HG03139 (cell line): ENCODE data around the gene ARL14.
"Not testable (repeated sequence)": the region's sequence is repeated elsewhere in the genome, so short reads cannot be mapped to it uniquely, and the experiment has no call there.

Experiments
- ATAC-seq: cut with Tn5 transposase; IDR thresholded peaks from one replicate; pipeline ENCODE4 v1.9.1; 2021; ENCODE audit not compliant: unreplicated experiment

ARL14 gene

GRCh38 chr3:160675566-160676124 is 1.3 kb upstream of the ARL14 start:
- ATAC-seq = no peak

- no peak for ATAC-seq
These were observed 510 bp downstream of the ARL14 start for GRCh38 chr3:160677459-160677881.

- ATAC-seq = no peak
These were observed 1.4 kb downstream of the ARL14 start for GRCh38 chr3:160678292-160678842.

- no peak for ATAC-seq
These were observed 7.4 kb downstream of the ARL14 start for GRCh38 chr3:160684368-160684740.

GRCh38 chr3:160685144-160685766 is 8.3 kb downstream of the ARL14 start:
- no peak for ATAC-seq

- ATAC-seq = no peak
These were observed 10.1 kb downstream of the ARL14 start for GRCh38 chr3:160686955-160687535.

- no peak for ATAC-seq
These were observed 14.2 kb downstream of the ARL14 start for GRCh38 chr3:160691151-160691550.

GRCh38 chr3:160691962-160692361 is 15.0 kb downstream of the ARL14 start:
- ATAC-seq = no peak

- no peak for ATAC-seq
These were observed 16.2 kb downstream of the ARL14 start for GRCh38 chr3:160693191-160693590.

GRCh38 chr3:160694345-160694744 is 17.4 kb downstream of the ARL14 start:
- ATAC-seq = no peak

- ATAC-seq = no peak
These were observed 18.0 kb downstream of the ARL14 start for GRCh38 chr3:160695003-160695402.

- ATAC-seq = no peak
These were observed 19.0 kb downstream of the ARL14 start for GRCh38 chr3:160695915-160696327.

- no peak for ATAC-seq
These were observed 20.8 kb downstream of the ARL14 start for GRCh38 chr3:160697637-160698380.

- no peak for ATAC-seq
These were observed 21.7 kb downstream of the ARL14 start for GRCh38 chr3:160698599-160699195.

GRCh38 chr3:160701490-160701889 is 24.5 kb downstream of the ARL14 start:
- no peak for ATAC-seq

- no peak for ATAC-seq
These were observed 25.3 kb downstream of the ARL14 start for GRCh38 chr3:160702290-160702689.

GRCh38 chr3:160703974-160704373 is 27.0 kb downstream of the ARL14 start:
- ATAC-seq = no peak

- ATAC-seq = no peak
These were observed 30.3 kb downstream of the ARL14 start for GRCh38 chr3:160707187-160707794.

GRCh38 chr3:160709477-160710182 is 32.7 kb downstream of the ARL14 start:
- ATAC-seq = no peak

- not testable (repeated sequence) for ATAC-seq
These were observed 36.2 kb downstream of the ARL14 start for GRCh38 chr3:160713144-160713543.
